Measurements from ENCODE around the gene IPO11. TPM values are rescaled to one million over a fixed set of nuclear protein-coding genes. Genes with fewer than 3 reads are reported as not detected.

The IPO11 gene
- total RNA-seq, 1 donor, result 38.1 TPM

DNA sequence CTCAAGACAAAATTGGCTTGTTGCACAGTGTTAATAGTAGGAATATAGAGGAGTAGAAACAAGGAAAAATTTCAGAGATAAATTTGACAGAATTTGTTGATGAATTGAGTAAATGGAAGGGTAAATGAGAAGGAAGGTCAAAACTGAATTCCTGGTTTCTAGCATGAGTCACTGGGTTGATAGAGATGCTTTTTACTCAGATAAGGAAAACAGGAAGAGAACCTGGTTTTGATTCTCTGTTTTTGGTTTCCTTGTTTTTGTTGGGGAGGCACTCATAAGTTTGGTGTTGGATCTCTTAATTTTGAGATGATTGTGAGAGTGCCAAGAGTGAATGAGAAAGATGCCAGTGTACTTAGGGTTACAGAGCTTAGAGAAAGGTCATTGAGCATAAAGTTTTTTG lies 173.2 kb downstream of the IPO11 start:
- no peak overlapping the region for H3K4me3 ChIP-seq (ENCODE audit: low read depth, low read length)
- peak; percentile 40 for DNase-seq (ENCODE audit: low read depth)
- TF ChIP-seq, protein P1, sequence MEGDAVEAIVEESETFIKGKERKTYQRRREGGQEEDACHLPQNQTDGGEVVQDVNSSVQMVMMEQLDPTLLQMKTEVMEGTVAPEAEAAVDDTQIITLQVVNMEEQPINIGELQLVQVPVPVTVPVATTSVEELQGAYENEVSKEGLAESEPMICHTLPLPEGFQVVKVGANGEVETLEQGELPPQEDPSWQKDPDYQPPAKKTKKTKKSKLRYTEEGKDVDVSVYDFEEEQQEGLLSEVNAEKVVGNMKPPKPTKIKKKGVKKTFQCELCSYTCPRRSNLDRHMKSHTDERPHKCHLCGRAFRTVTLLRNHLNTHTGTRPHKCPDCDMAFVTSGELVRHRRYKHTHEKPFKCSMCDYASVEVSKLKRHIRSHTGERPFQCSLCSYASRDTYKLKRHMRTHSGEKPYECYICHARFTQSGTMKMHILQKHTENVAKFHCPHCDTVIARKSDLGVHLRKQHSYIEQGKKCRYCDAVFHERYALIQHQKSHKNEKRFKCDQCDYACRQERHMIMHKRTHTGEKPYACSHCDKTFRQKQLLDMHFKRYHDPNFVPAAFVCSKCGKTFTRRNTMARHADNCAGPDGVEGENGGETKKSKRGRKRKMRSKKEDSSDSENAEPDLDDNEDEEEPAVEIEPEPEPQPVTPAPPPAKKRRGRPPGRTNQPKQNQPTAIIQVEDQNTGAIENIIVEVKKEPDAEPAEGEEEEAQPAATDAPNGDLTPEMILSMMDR (IDR thresholded peaks at IDR 0.05; ENCODE audit: insufficient read depth, low read length), result no peak

DNA sequence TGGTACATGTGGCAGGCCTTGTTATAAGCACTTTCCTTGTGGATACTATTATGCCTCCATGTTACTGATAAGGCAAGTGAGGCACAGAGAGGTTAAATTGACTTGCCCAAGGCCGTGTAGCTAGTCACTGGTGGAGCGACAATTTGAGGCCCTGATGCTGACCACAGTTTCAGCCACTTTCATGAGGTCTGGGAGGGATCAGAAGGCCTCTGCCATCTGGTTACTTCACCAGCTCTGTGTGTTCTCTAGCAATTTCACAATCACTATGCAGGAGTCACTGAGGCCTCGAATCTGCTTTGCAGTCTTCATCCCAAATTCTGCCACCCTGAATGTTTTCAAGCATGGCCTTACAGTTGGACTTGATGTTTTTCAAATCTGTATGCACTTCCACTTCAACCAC lies 175.2 kb downstream of the IPO11 start:
- TF ChIP-seq, protein P1 (IDR thresholded peaks at IDR 0.05; ENCODE audit: insufficient read depth, low read length), result no peak
- DNase-seq (ENCODE audit: low read depth), result peak; percentile 22

DNA sequence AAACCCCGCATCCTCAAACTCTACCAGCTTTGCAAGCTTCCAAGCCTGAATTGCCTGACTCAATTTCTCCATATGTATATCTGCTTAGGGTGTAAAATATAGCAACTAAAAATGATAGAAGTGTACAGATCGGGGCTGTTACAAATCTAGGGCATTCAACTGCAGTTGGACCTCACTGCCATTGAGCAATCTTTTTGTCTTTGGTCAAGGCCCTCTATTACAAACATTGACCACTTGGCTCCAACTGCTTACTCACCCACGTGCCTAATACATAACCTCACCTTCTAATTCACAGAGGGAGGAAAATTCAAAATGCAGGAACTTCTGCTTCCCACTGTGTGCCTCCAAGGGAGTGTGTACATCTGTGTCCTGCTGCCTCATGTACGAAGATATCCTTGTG lies 176.1 kb downstream of the IPO11 start:
- DNase-seq (ENCODE audit: low read depth), result no peak
- no peak overlapping the region for H3K4me3 ChIP-seq (ENCODE audit: low read depth, low read length)
- TF ChIP-seq, protein P1 (IDR thresholded peaks at IDR 0.05; ENCODE audit: insufficient read depth, low read length), result no peak

More for the DNA sequence above, 175.2 kb downstream of the IPO11 start:
- no peak overlapping the region for H3K4me3 ChIP-seq (ENCODE audit: low read depth, low read length)

DNA sequence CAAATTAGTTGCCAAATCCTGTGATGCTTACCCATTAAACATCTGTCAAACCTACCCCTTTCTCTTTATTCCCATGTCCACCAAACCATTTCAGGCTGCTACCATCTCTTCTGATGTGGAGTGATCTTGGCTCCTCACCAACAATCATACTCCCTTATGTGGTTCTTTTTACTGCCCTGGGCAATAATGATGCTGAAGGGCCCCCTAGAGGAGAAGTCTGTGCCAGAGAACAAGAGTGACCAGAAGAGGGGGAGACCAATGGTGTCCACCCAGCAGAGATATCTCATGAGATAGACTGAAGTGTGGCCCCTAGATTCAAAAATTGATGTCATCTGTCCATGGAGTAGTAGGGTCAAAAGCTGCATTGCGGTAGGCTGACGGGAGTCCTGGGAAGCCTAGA lies 176.9 kb downstream of the IPO11 start:
- TF ChIP-seq, protein P1 (IDR thresholded peaks at IDR 0.05; ENCODE audit: insufficient read depth, low read length), result no peak
- DNase-seq (ENCODE audit: low read depth), result no peak
- no peak overlapping the region for H3K4me3 ChIP-seq (ENCODE audit: low read depth, low read length)

DNA sequence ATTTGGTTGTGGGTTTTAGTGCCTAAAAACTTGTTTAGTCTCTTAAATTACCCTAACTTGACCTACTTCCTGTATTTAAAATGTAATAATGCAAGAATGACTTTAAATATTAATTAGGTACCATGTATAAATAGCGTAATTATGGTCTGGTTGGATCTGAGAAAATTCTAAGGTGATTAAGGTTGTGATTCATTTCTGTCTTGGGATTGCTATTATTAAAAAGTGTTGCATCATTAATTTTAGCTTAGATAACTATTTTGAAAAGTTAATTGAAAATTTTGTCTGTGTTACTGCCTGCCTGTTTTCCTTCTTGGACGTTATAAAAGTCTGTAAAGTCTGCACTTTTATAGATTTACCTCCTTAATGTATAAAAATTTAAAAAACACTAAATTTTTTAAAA lies 177.8 kb downstream of the IPO11 start:
- no peak for DNase-seq (ENCODE audit: low read depth)
- no peak overlapping the region for H3K4me3 ChIP-seq (ENCODE audit: low read depth, low read length)

DNA sequence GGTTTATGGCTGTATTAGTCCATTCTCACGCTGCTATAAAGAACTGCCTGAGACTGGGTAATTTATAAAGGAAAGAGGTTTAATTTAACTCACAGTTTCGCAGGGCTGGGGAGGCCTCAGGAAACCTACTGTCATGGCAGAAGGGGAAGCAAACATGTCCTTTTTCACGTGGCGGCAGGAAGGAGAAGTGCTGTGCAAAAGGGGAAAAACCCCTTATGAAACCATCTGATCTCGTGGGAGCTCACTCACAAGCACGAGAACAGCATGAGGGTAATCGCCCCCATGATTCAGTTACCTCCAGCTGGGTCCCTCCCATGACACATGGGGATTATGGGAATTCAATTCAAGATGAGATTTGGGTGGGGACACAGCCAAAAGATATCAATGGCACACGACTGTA lies 180.0 kb downstream of the IPO11 start:
- no peak for DNase-seq (ENCODE audit: low read depth)
- H3K4me3 ChIP-seq (ENCODE audit: low read depth, low read length), result no peak overlapping the region
- TF ChIP-seq, protein P1 (IDR thresholded peaks at IDR 0.05; ENCODE audit: insufficient read depth, low read length), result no peak

More for the DNA sequence above, 177.8 kb downstream of the IPO11 start:
- TF ChIP-seq, protein P1 (IDR thresholded peaks at IDR 0.05; ENCODE audit: insufficient read depth, low read length), result no peak

DNA sequence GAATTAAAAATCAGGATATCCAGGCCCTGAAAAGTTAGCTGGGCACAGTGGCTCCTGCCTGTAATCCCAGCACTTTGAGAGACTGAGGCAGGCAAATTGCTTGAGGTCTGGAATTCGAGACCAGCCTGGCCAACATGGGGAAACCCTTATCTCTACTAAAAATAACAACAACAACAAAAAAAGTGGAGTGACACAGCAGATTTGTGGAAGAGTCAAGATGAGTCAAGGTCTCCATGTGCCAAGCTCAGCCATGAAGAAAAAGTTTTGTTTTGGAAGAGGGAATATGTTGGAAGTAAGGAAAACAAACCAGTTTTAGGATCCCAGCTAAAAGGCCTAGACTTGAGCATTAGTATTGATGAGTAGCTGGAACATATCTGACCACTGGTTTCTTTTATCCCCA lies 180.8 kb downstream of the IPO11 start:
- peak; percentile 62 for DNase-seq (ENCODE audit: low read depth)
- H3K4me3 ChIP-seq (ENCODE audit: low read depth, low read length), result no peak overlapping the region
- TF ChIP-seq, protein P1 (IDR thresholded peaks at IDR 0.05; ENCODE audit: insufficient read depth, low read length), result no peak
